HG02642 (cell line): ENCODE data around the gene PGF.

Source experiments
- ATAC-seq: cut with Tn5 transposase; IDR thresholded peaks from one replicate; pipeline ENCODE4 v1.9.1; 2021; ENCODE audit warnings: mild to moderate bottlenecking; ENCODE audit not compliant: unreplicated experiment, poor library complexity

The PGF gene

GRCh38 chr14:74922752-74923401, 32.5 kb downstream of the PGF start, which contains the start of gene RPS6KL1:
Gene RPS6KL1, minus strand, starts transcription at chr14:74923260. Its CDS starts 1,719 bp downstream, at chr14:74921541.
- ATAC-seq, result peak; percentile 91

GRCh38 chr14:74921987-74922751, 33.2 kb downstream of the PGF start:
- ATAC-seq, result no peak

- ATAC-seq, result no peak
Measured at GRCh38 chr14:74921053-74921620, 34.3 kb downstream of the PGF start.

- no peak for ATAC-seq
Measured at GRCh38 chr14:74920281-74920680, 35.1 kb downstream of the PGF start.

- ATAC-seq, result no peak
Measured at GRCh38 chr14:74919421-74920165, 35.8 kb downstream of the PGF start.

GRCh38 chr14:74918380-74918779, 37.0 kb downstream of the PGF start:
- ATAC-seq, result no peak

- ATAC-seq, result no peak
Measured at GRCh38 chr14:74917646-74918081, 37.7 kb downstream of the PGF start.

GRCh38 chr14:74917178-74917543, 38.2 kb downstream of the PGF start:
- ATAC-seq, result no peak

- no peak for ATAC-seq
Measured at GRCh38 chr14:74915826-74916225, 39.6 kb downstream of the PGF start.

- no peak for ATAC-seq
Measured at GRCh38 chr14:74915426-74915825, 40.0 kb downstream of the PGF start.

GRCh38 chr14:74913986-74914573, 41.3 kb downstream of the PGF start:
- ATAC-seq, result no peak

GRCh38 chr14:74913393-74913910, 41.9 kb downstream of the PGF start:
- ATAC-seq, result no peak

- ATAC-seq, result no peak
Measured at GRCh38 chr14:74912801-74913200, 42.6 kb downstream of the PGF start.

GRCh38 chr14:74912111-74912510, 43.3 kb downstream of the PGF start:
- no peak for ATAC-seq

- no peak for ATAC-seq
Measured at GRCh38 chr14:74911704-74912103, 43.7 kb downstream of the PGF start.

- ATAC-seq, result no peak
Measured at GRCh38 chr14:74911221-74911620, 44.2 kb downstream of the PGF start.

GRCh38 chr14:74910556-74910955, 44.8 kb downstream of the PGF start:
- ATAC-seq, result no peak

- no peak for ATAC-seq
Measured at GRCh38 chr14:74909911-74910310, 45.5 kb downstream of the PGF start.

- ATAC-seq, result no peak
Measured at GRCh38 chr14:74909501-74909900, 45.9 kb downstream of the PGF start.

GRCh38 chr14:74908861-74909341, 46.5 kb downstream of the PGF start:
- no peak for ATAC-seq
